GM18870 (cell line): Measurements from ENCODE around the gene ATP8B4.
"Not testable (repeated sequence)": the region's sequence is repeated elsewhere in the genome, so short reads cannot be mapped to it uniquely, and the experiment has no call there.

Experiments
- ATAC-seq: cut with Tn5 transposase; IDR thresholded peaks from one replicate; pipeline ENCODE4 v1.9.1; 2021; ENCODE audit warnings: moderate library complexity; ENCODE audit not compliant: unreplicated experiment

Gene ATP8B4, protein sequence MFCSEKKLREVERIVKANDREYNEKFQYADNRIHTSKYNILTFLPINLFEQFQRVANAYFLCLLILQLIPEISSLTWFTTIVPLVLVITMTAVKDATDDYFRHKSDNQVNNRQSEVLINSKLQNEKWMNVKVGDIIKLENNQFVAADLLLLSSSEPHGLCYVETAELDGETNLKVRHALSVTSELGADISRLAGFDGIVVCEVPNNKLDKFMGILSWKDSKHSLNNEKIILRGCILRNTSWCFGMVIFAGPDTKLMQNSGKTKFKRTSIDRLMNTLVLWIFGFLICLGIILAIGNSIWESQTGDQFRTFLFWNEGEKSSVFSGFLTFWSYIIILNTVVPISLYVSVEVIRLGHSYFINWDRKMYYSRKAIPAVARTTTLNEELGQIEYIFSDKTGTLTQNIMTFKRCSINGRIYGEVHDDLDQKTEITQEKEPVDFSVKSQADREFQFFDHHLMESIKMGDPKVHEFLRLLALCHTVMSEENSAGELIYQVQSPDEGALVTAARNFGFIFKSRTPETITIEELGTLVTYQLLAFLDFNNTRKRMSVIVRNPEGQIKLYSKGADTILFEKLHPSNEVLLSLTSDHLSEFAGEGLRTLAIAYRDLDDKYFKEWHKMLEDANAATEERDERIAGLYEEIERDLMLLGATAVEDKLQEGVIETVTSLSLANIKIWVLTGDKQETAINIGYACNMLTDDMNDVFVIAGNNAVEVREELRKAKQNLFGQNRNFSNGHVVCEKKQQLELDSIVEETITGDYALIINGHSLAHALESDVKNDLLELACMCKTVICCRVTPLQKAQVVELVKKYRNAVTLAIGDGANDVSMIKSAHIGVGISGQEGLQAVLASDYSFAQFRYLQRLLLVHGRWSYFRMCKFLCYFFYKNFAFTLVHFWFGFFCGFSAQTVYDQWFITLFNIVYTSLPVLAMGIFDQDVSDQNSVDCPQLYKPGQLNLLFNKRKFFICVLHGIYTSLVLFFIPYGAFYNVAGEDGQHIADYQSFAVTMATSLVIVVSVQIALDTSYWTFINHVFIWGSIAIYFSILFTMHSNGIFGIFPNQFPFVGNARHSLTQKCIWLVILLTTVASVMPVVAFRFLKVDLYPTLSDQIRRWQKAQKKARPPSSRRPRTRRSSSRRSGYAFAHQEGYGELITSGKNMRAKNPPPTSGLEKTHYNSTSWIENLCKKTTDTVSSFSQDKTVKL

GRCh38 chr15:50119063-50120040, at the start of gene ATP8B4:
TSS of gene ATP8B4 (minus strand) at chr15:50119233. CDS start at chr15:50106966, 12,267 bp downstream.
- no peak for ATAC-seq

GRCh38 chr15:50168379-50168778, 49.3 kb upstream of the ATP8B4 start:
- no peak for ATAC-seq

- ATAC-seq: no peak
Measured at GRCh38 chr15:50167110-50167509, 48.1 kb upstream of the ATP8B4 start.

DNA sequence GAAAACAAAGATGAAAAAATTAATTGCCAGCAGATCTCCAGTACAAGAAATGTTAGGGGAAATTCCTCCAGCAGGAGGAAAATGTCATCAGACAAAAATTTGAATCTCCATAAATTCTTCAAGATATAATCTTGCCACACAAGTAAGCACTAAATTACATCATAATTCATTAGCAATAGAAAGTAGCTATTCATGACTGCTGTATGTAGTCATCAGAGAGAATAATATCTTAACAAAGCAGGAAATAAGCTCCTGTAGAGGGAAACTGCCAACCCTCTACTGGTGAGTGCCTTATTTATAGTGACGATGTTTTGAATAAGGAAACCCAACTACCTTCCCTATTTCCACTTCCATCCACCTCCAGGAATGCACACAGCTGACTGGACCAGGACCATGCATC, 47.2 kb upstream of the ATP8B4 start:
- no peak for ATAC-seq

DNA sequence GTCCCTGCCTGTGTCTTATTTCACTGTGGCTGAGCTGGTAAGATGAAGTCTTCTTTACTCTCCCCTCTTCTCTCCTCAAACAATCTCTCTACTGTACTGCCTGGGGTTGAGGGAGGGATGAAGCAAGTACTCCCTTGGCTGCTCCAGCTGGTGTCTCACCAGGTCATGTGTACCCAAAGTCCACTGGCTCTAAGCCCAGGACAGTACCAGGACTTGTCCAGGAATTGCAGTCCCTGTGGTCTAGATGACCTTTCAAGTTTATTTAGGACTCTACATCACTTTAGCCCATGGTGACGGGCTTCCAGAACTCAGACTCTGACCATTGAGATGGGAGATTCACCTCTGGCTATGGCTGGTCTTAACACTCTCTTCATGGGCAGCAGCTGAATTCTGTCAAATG, 45.4 kb upstream of the ATP8B4 start:
- no peak for ATAC-seq

DNA sequence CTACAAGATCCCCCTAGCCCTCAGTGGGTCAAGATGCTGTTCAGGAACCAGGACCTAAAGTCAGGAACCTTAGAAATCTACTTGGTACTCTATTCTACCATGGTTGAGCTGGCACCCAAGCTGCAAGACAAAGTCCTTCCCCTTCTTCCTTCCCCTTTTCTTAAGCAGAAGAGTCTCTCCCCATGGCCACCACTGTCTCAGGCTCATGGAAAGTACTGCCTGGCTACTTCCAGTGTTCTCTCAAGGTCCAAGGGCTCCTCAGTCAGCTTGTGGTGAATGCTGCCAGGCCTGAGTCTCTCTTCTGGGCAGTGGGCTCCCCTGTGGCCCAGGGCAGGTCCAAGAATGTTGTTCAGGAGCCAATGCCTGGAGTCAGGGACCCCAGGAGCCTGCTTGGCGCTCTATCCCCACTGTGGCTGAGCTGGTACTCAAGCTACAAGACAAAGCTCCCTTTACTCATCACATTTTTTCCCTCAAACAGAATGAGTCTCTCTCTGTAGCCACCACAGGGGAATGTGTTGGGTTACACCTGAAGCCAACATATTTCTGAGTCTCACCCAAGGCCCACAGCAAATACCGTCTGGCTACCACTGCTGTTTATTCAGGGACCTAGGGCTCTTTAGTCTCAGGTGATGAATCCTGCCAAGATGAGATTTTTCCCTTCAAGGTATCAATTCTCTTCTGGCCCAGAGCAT, 44.8 kb upstream of the ATP8B4 start:
- no peak for ATAC-seq

- no peak for ATAC-seq
Measured at GRCh38 chr15:50162969-50163718, 44.1 kb upstream of the ATP8B4 start.

- not testable (repeated sequence) for ATAC-seq
Measured at GRCh38 chr15:50158236-50158635, 39.2 kb upstream of the ATP8B4 start.

GRCh38 chr15:50151476-50151875, 32.4 kb upstream of the ATP8B4 start:
- ATAC-seq: no peak

DNA sequence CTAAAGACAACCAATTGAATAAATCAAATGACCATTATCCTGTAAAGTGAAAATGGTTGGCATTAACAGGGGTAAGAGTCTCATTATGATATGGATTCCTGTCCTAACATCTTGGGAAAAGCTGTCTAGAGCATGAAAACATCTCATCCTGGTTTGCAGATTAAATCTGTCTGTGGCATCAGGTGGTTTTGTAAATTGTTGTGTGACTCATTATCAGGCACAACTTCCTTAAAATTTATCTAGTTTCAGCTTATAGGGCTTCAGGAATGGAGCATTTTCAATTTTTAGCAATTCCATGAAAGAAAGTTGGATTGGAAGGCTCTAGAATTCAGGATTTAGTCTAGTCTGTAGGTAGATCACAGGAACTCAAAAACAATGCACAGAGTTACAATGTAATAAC, 31.8 kb upstream of the ATP8B4 start:
- ATAC-seq: no peak

- no peak for ATAC-seq
Measured at GRCh38 chr15:50150349-50150748, 31.3 kb upstream of the ATP8B4 start.

DNA sequence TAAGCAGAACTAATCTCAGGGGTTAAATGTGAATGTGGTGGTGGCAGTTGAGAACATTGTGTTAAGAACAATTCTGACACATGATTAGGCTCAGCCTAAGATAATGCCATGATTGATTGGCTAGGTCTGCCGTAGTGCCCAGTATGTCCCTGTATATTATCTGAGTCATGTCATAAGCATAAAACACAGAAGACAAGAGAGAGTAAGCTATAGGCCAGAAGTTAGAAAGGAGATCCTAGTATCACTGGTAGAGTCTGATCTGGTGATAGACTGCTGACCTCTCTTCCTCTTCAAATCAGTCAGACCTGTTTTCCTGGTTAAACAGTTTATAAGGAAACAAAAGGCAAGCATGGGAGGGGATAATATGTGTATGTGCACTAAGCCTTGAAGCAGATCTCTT, 30.1 kb upstream of the ATP8B4 start:
- no peak for ATAC-seq

DNA sequence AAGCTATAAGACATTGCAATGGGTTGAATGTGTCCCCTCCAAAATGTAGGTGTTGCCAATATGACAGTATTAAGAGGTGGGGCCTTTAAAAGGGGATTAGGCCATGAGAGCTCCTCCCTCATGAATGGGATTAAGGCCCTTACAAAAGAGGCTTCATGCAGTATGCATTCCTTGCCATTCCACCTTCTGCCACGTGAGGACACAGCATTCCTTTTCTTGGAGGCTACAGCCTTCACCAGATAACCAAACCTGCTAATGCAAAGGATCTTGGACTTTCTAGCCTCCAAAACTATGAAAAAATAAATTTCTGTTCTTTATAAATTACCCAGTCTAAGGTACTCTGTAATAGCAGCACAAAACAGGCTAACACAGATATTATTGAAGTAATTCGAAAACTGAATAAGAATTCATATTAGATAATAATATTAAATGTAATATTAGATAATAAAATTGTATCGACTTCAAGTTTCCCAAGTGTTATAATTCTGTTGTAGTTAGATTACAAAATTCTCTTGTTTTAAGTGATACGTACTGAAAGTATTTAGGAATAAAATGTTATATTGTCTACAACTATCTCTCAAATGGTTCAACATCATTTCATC, 29.4 kb upstream of the ATP8B4 start:
- ATAC-seq: no peak

- ATAC-seq: no peak
Measured at GRCh38 chr15:50146632-50147031, 27.6 kb upstream of the ATP8B4 start.

GRCh38 chr15:50145451-50145872, 26.4 kb upstream of the ATP8B4 start:
- ATAC-seq: no peak

- no peak for ATAC-seq
Measured at GRCh38 chr15:50144341-50145120, 25.5 kb upstream of the ATP8B4 start.

- no peak for ATAC-seq
Measured at GRCh38 chr15:50143255-50143860, 24.3 kb upstream of the ATP8B4 start.
